MM.1S (cell line): Measurements from ENCODE around the gene ADO.

ENCODE experiments used
- EZH2 ChIP-seq: fragments of 300-600 bp; sonication (generic); optimal IDR thresholded peaks from 2 replicates; pipeline ENCODE3; 2017; ENCODE audit warnings: low read depth, mild to moderate bottlenecking, antibody characterized with exemption, low read length, mixed read lengths
- TF ChIP-seq, protein P1 (sequence below): fragments of 300-600 bp; sonication (generic); IDR thresholded peaks from 2 replicates; pipeline ENCODE4 v1.5.1; 2016; ENCODE audit warnings: antibody characterized with exemption, low read length, mixed read lengths

DNA sequence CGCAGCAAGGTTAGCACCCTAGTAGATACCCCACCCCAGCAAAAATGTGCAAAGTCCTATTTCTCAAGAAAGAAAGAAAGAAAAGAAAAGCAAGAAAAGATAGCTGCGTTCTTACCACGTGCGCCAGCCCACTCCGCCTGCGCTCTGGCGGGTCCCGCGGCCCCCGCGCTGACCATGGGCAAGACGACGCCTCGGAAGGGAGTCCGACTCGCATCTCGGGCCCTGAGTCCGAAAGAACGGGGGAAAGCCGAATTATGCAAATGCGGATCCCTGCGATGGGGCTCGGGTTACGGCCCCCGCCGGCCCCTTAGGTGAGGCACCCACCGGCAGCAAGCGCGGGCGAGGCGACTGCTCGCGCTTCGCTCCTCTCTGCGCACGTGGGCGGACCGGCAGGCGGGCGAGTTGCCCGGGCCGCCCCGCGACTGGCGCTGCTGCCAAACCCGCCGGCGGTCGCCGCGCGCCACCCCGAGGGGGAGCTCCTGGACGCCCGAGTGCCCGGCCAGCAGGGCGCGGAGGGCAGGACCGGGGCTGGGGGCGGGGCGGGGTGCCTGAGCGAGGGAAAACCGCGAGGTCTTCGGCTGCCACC lies 14.0 kb downstream of the ADO start:
- TF ChIP-seq, protein P1, sequence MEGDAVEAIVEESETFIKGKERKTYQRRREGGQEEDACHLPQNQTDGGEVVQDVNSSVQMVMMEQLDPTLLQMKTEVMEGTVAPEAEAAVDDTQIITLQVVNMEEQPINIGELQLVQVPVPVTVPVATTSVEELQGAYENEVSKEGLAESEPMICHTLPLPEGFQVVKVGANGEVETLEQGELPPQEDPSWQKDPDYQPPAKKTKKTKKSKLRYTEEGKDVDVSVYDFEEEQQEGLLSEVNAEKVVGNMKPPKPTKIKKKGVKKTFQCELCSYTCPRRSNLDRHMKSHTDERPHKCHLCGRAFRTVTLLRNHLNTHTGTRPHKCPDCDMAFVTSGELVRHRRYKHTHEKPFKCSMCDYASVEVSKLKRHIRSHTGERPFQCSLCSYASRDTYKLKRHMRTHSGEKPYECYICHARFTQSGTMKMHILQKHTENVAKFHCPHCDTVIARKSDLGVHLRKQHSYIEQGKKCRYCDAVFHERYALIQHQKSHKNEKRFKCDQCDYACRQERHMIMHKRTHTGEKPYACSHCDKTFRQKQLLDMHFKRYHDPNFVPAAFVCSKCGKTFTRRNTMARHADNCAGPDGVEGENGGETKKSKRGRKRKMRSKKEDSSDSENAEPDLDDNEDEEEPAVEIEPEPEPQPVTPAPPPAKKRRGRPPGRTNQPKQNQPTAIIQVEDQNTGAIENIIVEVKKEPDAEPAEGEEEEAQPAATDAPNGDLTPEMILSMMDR = no peak
- TF ChIP-seq EZH2 = no peak
